Measurements from ENCODE around the gene MAP2K1. TPM values are rescaled to one million over a fixed set of nuclear protein-coding genes. Genes with fewer than 3 reads are reported as not detected.

Gene MAP2K1
- total and polyA plus RNA-seq, 9 of the 15 experiments (the other 6 are each of a cell fraction or from before 2014, with no cell fraction given) = 7.5 to 58.3 (median 30.0) TPM

GRCh38 chr15:66474135-66474534, 87.4 kb downstream of the MAP2K1 start:
- in situ Hi-C loops (cut with MboI) = no loop called here
- Histone ChIP-seq H3K4me2 (ENCODE audit: insufficient read depth, low read length) (no peak overlapping the region), H2AFZ (ENCODE audit: low read depth, low read length) (no peak overlapping the region), H3K36me3 (ENCODE audit: control insufficient read depth, insufficient read depth, low read length) (peaks cover 14% of the 10 kb centered on the region; the same call in 2 of the 3 replicates), H3K9ac (ENCODE audit: insufficient read depth in 1 of 2, low read depth in 2 of 2, low read length in 2 of 2) (no peak overlapping the region), H3K4me3 (no peak overlapping the region), H3K9me3 (replicated peaks; ENCODE audit: control insufficient read depth, insufficient read depth, low read depth, low read length) (no peaks in the 10 kb centered on the region), H3K27ac (ENCODE audit: extremely low read depth, low read depth, low read length) (no peak overlapping the region), H3K27me3 (ENCODE audit: control insufficient read depth in 2 of 2, insufficient read depth in 2 of 2, low read length in 2 of 2) (no peaks in the 10 kb centered on the region), H4K20me1 (replicated peaks; ENCODE audit: control insufficient read depth, insufficient read depth, low read length) (no peaks in the 10 kb centered on the region; the same call in 1 of the 2 replicates), H3K4me1 (replicated peaks in 1 of 2; ENCODE audit: control insufficient read depth in 2 of 2, insufficient read depth in 2 of 2, low read length in 2 of 2) (no peaks in the 10 kb centered on the region), H3K79me2 (ENCODE audit: control insufficient read depth, insufficient read depth, low read length) (no peaks in the 10 kb centered on the region), H3K9me1 (ENCODE audit: control insufficient read depth, insufficient read depth, low read length) (no peaks in the 10 kb centered on the region)
- 92% methylated on average over 2 of the region's 2 CpGs for WGBS (ENCODE audit: insufficient coverage, low coverage, missing lambda C conversion rate)
- TF ChIP-seq CSDE1 (IDR thresholded peaks at IDR 0.05) (no peak), ZZZ3 (IDR thresholded peaks at IDR 0.05) (no peak), BCOR (IDR thresholded peaks at IDR 0.05) (no peak), DMBX1 (CRISPR knock-in tag; IDR thresholded peaks at IDR 0.05; ENCODE audit: borderline replicate concordance) (no peak), NFIC (IDR thresholded peaks at IDR 0.05) (no peak), MLX (CRISPR knock-in tag; conservative IDR thresholded peaks at IDR 0.05) (no peak), MNT (conservative IDR thresholded peaks at IDR 0.05) (no peak), DACH1 (IDR thresholded peaks at IDR 0.05; ENCODE audit: partially characterized antibody) (no peak), YBX1 (IDR thresholded peaks at IDR 0.05) (no peak), ZNF780A (CRISPR knock-in tag; IDR thresholded peaks at IDR 0.05) (no peak), ZNF408 (CRISPR knock-in tag; IDR thresholded peaks at IDR 0.05; ENCODE audit: low read depth) (no peak)
- FAIRE-seq = no peak
- CTCF ChIA-PET (ENCODE audit: low intra/inter-chr PET ratio) = no interaction called here
- no peak for ATAC-seq
- POLR2A ChIA-PET = interaction anchor here (0.6 to 3.5 kb wide), 5 partner anchors 18 to 108 kb away, joined by 3 to 14 read pairs (median 3); partner anchors contain the start of gene SNAPC5
- no peak for DNase-seq (ENCODE audit: extremely low read depth in 1 of 4, low spot score in 3 of 4)
- intact Hi-C loops (cut with micrococcal nuclease) = no loop called here
- BruUV-seq (replicated peaks) = no TSS peak
